Right atrium auricular region (tissue), 2 donors: Measurements from ENCODE around the gene ANKS1B. TPM values are rescaled to one million over a fixed set of nuclear protein-coding genes. Genes with fewer than 3 reads are reported as not detected.

Experiments
- DNase-seq: peaks from one replicate; pipeline ENCODE4 v3.0.0-alpha.2; 2019; ENCODE audit warnings: low spot score
- H3K27ac ChIP-seq, 2 donors: fragments of 200-600 bp; sonication (generic); 1 replicate in 1 of 2; 2 replicates in 1 of 2; pipeline ENCODE4 v1.5.1; 2016 to 2019
- H3K27me3 ChIP-seq, 2 donors: fragments of 200-600 bp; sonication (generic); one replicate each; pipeline versions ENCODE4 v1.5.1 to v1.6.0; 2017 to 2019
- H3K36me3 ChIP-seq: fragments of 200-600 bp; sonication (generic); one replicate; pipeline ENCODE4 v1.5.1; 2016
- H3K4me1 ChIP-seq, 2 donors: fragments of 200-600 bp; sonication (generic); one replicate each; pipeline versions ENCODE4 v1.5.1 to v1.6.0; 2017 to 2019
- H3K4me3 ChIP-seq, 2 donors: fragments of 200-600 bp; sonication (generic); 1 replicate in 1 of 2; 2 replicates in 1 of 2; pipeline ENCODE4 v1.5.1; 2017 to 2019; ENCODE audit warnings: mild to moderate bottlenecking in 1 of 2, moderate library complexity in 1 of 2
- H3K9me3 ChIP-seq, 2 donors: fragments of 200-600 bp; sonication (generic); one replicate each; pipeline ENCODE4 v1.5.1; 2019
- total RNA-seq, 2 donors: library from RNA; depleted of rRNA; stranded (reverse); fragments of >200 nt; gene quantifications; one replicate each; pipeline ENCODE4 v1.1.0, GENCODE V29; 2016
- TF ChIP-seq, protein P1 (sequence below), 2 donors: fragments of 200-600 bp; sonication (generic); IDR thresholded peaks; one replicate each; pipeline ENCODE4 v1.5.1; 2019; ENCODE audit warnings: antibody characterized with exemption in 2 of 2

Gene ANKS1B
- total RNA-seq, 2 donors from 2014 or later, result 2.4 to 3.1 TPM

- Histone ChIP-seq H3K36me3 (no peaks in the 10 kb centered on the region), H3K4me3 (no peak overlapping the region), H3K4me1 (no peaks in the 10 kb centered on the region), H3K27me3 (no peaks in the 10 kb centered on the region), H3K27ac (no peak overlapping the region), H3K9me3 (no peaks in the 10 kb centered on the region)
- no peak for DNase-seq
- TF ChIP-seq, protein P1, sequence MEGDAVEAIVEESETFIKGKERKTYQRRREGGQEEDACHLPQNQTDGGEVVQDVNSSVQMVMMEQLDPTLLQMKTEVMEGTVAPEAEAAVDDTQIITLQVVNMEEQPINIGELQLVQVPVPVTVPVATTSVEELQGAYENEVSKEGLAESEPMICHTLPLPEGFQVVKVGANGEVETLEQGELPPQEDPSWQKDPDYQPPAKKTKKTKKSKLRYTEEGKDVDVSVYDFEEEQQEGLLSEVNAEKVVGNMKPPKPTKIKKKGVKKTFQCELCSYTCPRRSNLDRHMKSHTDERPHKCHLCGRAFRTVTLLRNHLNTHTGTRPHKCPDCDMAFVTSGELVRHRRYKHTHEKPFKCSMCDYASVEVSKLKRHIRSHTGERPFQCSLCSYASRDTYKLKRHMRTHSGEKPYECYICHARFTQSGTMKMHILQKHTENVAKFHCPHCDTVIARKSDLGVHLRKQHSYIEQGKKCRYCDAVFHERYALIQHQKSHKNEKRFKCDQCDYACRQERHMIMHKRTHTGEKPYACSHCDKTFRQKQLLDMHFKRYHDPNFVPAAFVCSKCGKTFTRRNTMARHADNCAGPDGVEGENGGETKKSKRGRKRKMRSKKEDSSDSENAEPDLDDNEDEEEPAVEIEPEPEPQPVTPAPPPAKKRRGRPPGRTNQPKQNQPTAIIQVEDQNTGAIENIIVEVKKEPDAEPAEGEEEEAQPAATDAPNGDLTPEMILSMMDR (IDR thresholded peaks at IDR 0.05), result no peak
Measured at GRCh38 chr12:99436584-99436983, 548.2 kb downstream of the ANKS1B start.

DNA sequence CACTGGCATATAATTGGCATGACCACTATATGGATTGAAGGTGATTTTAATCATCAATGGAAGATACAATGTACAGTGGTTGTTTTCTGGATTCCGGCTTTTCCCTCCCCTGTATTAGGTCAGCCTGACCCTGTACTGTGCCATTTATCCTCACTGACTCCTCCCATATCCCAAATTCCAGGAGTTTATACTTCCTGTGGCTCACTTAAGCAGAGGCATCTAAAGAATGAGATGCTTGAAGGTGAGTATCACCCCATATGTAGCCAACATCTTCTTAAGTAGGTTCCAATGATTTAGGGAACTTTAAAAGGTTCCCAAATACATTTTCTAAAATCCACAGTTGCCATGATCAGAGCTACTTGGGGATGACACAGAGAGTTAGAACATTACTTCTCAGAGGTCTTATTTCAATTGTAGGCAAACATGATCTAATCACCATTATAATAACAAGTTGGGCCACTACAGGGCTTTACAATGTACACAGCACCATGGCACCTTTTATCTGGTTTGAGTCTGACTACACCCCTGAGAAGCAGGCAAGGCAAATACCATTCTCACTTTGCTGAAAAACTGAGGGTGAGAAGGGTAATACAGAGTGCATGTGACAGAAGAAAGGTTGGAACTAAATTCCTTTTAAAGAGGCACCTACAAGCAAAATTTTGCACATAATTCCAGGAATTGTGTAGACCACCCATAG is 549.5 kb downstream of the ANKS1B start:
- H3K36me3 ChIP-seq, result no peaks in the 10 kb centered on the region
- TF ChIP-seq, protein P1 (IDR thresholded peaks at IDR 0.05), result no peak
- H3K4me1 ChIP-seq, result no peaks in the 10 kb centered on the region

DNA sequence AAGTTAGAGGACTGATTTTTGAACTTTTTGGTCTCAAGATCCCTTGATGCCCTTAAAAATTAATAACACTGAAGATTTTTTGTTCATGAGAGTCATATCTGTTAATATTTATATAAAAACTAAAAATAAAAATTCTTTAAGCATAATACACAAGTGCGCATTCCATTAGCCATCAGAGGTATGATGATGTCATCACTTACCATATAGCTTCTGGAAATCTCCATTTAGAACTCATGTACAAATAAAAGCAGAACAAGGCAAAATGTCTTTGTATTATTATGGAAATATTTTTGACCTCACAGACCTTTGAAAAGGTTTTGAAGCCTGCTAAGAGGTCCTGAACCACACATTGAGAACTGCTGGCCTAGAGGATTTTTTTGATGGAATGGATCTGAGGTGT is 551.6 kb downstream of the ANKS1B start:
- Histone ChIP-seq H3K36me3 (no peaks in the 10 kb centered on the region), H3K4me3 (no peak overlapping the region), H3K27ac (no peak overlapping the region), H3K27me3 (no peaks in the 10 kb centered on the region), H3K4me1 (no peaks in the 10 kb centered on the region), H3K9me3 (no peaks in the 10 kb centered on the region)
- TF ChIP-seq, protein P1 (IDR thresholded peaks at IDR 0.05), result no peak
- DNase-seq, result no peak

More for the DNA sequence above, 549.5 kb downstream of the ANKS1B start:
- DNase-seq, result no peak
- H3K9me3 ChIP-seq, result no peaks in the 10 kb centered on the region
- no peak overlapping the region for H3K4me3 ChIP-seq
- H3K27ac ChIP-seq, result no peak overlapping the region
- H3K27me3 ChIP-seq, result no peaks in the 10 kb centered on the region

- Histone ChIP-seq H3K36me3 (no peaks in the 10 kb centered on the region), H3K4me3 (no peak overlapping the region), H3K27ac (no peak overlapping the region), H3K9me3 (no peaks in the 10 kb centered on the region), H3K27me3 (no peaks in the 10 kb centered on the region), H3K4me1 (no peaks in the 10 kb centered on the region)
- no peak for DNase-seq
- TF ChIP-seq, protein P1 (IDR thresholded peaks at IDR 0.05), result no peak
Measured at GRCh38 chr12:99431203-99431602, 553.5 kb downstream of the ANKS1B start.

DNA sequence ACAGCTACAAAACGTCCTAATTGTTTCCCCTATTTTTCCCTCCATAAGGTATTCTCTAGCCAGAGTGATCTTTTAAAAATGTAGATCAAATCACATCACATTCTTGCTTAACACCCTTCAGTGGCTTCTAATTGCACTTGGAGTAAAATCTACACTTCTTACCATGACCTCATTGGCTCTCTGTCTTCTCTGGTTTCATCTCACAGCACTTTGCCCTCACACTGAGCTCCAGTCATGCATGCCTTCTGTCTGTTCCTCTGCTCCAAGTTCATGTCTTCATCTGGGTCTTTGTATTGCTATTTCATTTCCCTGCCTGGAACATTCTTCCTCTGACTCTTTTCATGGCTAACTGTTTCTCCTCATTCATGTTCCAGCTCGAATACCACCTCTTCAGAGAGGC is 557.6 kb downstream of the ANKS1B start:
- TF ChIP-seq, protein P1 (IDR thresholded peaks at IDR 0.05), result no peak
- H3K9me3 ChIP-seq, result no peaks in the 10 kb centered on the region
- H3K27me3 ChIP-seq, result no peaks in the 10 kb centered on the region
- no peak overlapping the region for H3K27ac ChIP-seq
- H3K4me3 ChIP-seq, result no peak overlapping the region
- no peaks in the 10 kb centered on the region for H3K36me3 ChIP-seq
- no peak for DNase-seq
- no peaks in the 10 kb centered on the region for H3K4me1 ChIP-seq

DNA sequence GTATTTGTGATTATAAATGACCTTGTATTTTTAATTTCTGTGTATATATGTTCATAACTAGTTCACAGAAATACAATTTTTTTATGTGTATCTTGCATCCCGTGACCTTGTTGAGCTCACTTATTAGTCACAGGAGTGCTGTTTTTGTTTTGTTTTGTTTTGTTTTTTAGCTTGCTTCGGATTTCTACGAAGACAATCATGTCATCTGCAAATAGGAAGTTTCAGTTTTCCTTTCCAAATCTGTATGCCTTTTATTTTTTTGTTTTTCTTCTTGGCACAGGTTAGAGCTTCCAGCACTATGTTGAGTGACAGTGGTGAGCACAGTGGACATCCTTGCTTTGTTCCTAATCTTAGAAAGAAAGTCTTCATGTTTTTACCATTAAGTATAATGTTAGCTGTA is 566.4 kb downstream of the ANKS1B start:
- Histone ChIP-seq H3K4me1 (no peaks in the 10 kb centered on the region), H3K27me3 (no peaks in the 10 kb centered on the region), H3K36me3 (no peaks in the 10 kb centered on the region), H3K27ac (no peak overlapping the region), H3K9me3 (peaks cover 0 to 11% of the 10 kb centered on the region in 2 donors), H3K4me3 (no peak overlapping the region)
- TF ChIP-seq, protein P1 (IDR thresholded peaks at IDR 0.05), result no peak
- no peak for DNase-seq
